SK-MEL-5 (cell line): ENCODE results near the gene CDKN3. TPM values are rescaled to one million over a fixed set of nuclear protein-coding genes. Genes with fewer than 3 reads are reported as not detected.

Experiments
- DNase-seq: peaks from one replicate; pipeline ENCODE4 v3.0.0-alpha.2; 2016; ENCODE audit warnings: low read depth, low spot score
- in situ Hi-C: cut with HindIII; loops from 2 replicates; pipeline ENCODE4 v1.10.0; 2016; ENCODE audit warnings: low sequenced_read_pairs, high pct_unique_total_duplicates, low pct_unique_long_range_greater_than_20kb
- total RNA-seq: library from RNA; depleted of rRNA; stranded (reverse); fragments of >200 nt; shearing (Covaris generic); gene quantifications from 2 replicates; pipeline ENCODE4 v1.2.3, GENCODE V29; 2014; rRNA removed

CDKN3 gene
- total RNA-seq, 1 experiment from 2014 or later: 64.0 TPM

- in situ Hi-C loops: no loop called here
- no peak for DNase-seq
These were observed 70.5 kb downstream of the CDKN3 start for GRCh38 chr14:54467280-54467679.

Other genes starting within 250 kb of the CDKN3 start
- gene CNIH1, start 44.4 kb downstream of the CDKN3 start, total RNA-seq: 147 and 155 TPM in 2 replicates
- 83.9 and 102 TPM in 2 replicates for gene GMFB, start 92.0 kb downstream of the CDKN3 start, total RNA-seq
- 17.1 and 19.3 TPM in 2 replicates for gene CGRRF1, start 112.9 kb downstream of the CDKN3 start, total RNA-seq
- gene SAMD4A, start 170.1 kb downstream of the CDKN3 start, total RNA-seq: 16.2 and 18.0 TPM in 2 replicates